GM21390 (cell line): ENCODE results near the gene FRRS1L.
"Not testable (repeated sequence)": the region's sequence is repeated elsewhere in the genome, so short reads cannot be mapped to it uniquely, and the experiment has no call there.

Experiments used
- ATAC-seq: cut with Tn5 transposase; IDR thresholded peaks from one replicate; pipeline ENCODE4 v1.9.1; 2021; ENCODE audit not compliant: unreplicated experiment

The FRRS1L gene

DNA sequence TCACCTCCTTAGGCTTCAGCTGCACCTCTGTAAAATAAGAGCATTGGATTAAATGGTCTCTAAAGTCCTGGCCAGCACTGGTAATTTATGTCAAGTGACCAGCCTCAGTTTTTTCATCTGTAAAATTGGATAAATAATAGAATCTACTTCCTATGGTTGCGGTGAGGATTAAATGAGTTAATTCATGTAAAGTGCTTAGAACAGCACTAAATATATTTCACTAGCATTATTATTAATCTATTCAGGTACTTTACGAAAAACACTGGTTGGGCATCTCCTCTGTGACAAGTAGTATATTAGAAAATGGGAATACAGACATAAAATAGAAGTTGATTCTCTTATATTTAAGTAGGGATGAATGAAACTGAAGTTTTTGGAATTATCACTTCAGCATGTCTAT, 33.5 kb downstream of the FRRS1L start:
- no peak for ATAC-seq

DNA sequence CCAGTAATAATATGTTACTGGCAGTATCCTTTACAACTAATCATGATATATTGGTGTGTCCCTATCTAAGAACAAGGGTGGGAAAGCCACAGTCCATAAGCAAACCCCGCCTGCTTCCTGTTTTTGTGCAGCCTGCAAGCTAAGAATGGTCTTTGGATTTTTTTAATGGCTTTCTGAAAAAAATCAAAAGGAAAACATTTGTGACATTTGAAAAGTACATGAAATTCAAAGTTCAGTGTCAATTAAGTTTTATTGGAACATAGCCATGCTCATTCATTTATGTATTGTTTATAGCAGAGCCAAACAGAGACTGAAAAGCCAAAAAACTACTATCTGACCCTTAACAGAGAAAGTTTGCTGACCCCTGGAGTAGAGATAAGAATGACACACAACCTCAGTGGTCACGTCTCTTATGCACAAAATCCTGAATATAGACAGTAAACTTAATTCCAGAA, 34.5 kb downstream of the FRRS1L start:
- no peak for ATAC-seq

DNA sequence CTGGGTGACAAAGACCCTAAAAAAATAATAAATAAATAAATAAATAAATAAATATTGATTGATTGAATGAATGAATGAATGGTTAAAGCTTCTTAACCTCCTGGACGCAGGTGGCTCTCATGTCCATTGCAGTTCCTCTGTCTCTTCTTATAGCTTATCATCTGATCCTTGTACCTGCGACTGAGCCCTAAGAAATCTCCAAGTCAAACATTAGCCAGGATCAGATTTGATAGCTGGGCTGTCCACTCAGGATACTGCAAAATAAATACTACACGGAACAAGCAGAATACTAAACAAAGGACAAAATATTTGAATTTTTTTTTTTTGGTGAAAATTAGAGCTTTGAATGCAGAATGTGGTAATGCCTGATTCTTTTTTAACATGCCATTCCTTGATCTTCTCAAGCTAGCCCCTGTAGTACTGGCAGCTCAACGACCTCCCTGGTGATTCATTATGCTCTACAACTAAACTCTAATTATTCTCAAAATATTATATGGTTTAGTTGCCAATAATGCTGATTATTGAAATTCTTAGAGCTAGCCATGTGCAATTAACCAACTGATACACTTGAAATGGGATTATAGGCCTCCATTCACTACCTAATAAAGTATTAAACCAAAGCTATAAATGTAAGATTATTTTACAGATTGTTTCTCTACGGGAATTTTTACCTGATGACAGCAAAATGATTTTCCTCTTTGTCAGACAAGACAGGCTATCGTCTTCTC, 37.4 kb downstream of the FRRS1L start:
- no peak for ATAC-seq

DNA sequence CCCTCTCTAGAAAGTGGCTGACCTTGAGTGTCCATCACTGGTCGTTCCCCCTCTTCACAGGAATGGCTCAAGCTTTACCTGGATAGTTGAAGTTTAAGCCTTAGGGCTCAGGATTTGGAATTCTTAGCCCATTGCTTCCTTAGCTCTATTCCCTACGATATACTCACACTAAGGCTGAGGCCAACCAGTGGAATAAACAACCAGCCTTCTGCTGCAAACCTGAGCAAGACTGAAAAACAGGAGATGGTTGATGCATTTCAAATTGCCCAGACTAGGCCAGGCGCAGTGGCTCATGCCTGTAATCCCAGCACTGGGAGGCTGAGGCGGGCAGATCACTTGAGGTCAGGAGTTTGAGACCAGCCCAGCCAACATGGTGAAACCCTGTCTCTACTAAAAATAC, 40.4 kb downstream of the FRRS1L start:
- ATAC-seq: not testable (repeated sequence)

DNA sequence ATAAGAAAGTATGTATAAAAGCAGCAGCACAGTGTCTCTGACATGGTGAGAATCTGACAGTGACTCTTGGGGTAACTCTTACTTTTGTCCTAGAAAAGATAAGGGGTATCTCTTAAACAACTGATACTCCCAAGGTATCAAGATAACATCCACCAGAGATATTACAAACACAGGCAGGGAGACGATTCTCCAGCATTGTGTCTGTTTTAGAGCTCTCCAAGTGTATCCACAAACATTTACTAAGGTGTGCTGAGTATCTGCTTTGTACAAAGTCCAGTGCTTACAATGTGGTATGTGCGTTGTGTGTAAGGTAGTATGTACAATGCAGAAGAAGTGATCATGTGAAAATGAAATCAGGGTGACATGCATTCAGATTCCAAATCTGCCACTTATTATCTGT, 42.9 kb downstream of the FRRS1L start:
- ATAC-seq: no peak

DNA sequence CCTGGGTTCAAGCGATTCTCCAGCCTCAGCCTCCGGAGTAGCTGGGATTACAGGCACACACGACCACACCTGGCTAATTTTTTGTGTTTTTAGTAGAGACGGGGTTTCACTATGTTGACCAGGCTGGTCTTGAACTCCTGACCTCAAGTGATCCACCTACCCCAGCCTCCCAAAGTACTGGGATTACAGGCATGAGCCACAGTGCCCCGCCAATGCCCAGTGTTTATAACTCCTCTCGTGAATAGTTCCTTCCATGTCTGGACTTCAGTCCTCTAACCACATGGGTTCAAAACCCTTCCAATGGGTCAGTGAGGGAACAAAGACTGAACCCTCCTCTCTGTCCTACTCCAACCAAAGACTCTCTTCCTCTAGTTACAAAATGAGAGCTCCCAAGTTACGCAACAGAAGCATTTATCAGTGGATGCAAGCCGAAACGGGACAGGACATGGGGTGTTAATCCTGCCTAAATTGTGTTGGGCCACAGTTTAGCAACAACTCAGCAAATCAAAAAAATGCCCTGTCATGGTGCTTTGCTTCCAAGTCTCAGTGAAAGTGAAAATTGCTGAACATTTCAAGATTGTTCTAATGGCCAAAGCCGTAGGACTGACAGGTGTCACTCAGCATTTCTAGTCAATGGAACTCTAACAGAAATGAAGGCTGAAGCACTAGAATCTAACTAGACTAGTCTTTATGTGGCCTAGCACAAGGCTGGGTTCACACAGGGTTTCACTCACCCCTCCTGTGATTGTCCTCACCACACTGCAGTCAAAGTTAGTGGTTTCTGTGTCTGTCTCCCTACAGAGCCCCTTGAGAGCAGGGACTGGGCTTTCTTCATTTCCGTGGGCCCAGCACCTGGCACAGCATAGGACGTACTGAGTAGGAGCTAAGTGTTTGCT, 44.1 kb downstream of the FRRS1L start:
- ATAC-seq: no peak

DNA sequence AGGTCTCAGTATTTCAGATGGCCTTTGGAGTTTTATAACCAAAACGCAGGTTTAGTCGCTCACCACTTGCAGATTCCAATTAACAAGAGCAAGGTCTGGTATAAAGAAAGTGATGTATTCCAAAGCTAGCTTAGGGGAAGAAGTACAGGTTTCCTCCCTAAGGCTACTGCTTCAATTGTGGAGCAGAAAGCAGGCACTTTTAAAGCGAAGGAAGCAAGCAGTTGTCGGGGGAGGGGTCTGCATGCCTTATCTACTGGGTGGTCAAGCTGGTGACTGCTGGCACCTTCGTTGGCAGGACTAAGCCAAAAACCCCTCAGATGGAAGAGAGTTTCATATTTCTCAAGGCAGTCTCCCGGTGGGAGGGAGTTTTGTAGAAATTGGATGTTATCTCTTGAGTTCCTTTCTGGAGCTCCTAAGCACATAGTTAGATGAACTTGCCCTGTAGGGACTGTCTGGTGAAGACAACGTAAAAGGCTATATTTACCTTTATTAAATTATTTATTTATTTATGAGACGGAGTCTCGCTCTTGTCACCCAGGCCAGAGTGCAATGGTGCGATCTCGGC, 45.7 kb downstream of the FRRS1L start:
- no peak for ATAC-seq

DNA sequence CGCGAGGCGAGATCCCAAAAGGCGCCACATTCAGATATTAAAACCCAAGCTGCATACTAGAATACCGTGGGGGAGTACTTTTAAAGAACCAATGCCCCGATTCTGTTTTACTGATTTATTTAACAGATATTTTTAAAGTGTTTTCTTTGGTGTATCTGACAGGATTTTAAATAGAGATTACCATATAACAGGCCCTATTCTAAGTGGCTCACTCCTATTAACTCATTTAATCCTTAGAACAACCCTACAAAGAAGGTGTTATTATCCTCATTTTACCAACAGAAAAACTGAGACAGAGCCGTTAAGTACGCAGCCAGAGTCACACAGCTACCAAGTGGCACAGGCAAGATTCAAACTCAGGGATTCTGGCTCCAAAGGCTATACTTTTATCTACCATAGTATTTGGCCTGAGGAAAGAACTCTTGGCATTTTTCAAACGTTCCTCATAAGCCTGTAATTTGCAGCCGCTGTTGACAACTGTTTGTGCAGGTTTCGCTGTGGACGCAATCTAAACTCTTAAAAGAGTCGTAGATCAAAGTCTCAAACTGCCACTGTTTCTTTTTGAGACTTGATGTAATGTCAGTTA, 46.8 kb downstream of the FRRS1L start:
- no peak for ATAC-seq

DNA sequence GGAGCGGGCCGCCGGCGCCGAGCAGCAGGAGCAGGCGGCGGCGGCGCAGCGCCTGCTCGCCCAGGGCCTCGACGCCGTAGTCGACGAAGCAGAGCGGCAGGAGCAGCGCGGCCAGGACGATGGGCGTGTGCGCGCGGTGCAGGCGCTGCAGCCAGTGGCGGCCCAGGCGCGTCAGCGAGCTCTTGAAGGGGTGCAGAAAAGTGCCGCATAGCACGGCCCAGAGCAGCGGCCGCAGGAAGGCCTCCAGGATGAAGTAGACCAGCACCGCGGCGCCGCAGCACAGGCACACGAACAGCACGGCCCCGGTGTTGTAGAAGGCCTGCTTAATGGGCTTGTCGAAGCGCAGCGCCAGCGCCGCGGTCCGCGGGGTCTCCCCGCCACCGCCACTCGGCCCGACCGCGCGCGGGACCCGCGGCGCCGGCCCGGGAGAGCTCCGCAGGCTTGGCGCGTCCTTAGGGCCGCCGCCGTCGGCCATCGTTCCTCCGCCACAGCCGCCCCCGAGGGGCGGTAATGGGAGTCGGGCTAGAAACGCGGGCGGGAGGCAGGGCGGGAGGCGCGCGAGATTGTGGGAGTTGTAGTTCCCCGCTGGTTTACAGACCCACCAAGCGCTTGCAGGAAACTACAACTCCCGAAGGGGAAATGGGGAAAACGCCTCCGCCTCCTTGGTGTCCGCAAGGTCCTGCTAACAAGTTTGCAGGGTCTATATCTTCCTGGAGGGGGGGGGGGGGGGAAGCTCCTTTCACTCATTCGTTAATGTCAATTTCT, 47.4 kb downstream of the FRRS1L start, which contains the start of gene TMEM245:
Gene TMEM245, minus strand, starts transcription at position 509 of the 765 bp plus-strand sequence. Its CDS starts 34 bp downstream, at position 475.
- peak; percentile 91 for ATAC-seq

DNA sequence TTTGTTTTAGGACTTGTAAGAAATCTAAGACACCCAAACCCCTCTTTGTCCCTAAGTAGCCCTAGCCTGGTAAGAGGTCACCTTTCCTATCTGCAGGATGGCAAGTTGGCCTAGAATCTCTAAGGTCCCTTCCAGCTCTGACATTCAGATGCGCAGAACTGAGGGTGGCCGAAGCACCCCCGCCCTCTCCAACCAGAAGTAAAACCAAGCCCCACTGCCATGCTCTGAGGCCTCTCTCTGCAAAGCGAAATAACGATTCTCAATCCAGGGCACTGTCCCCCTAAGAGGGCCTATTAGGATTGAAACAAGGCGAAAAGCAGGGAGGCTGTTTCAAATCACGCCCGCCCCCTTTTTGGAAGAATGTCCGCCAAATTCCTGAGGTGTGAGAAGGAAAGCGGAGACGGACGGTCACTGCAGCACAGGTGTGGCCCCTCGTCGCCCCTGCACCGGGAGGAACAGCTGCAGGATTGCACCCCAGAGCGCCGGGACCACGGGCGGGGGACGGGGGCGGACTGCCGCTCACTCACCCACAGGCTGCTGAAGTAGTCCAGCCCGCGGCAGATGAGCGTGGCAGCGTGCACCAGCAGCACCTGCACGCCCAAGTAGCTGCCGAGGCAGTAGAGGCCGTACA, 48.1 kb downstream of the FRRS1L start:
- no peak for ATAC-seq

DNA sequence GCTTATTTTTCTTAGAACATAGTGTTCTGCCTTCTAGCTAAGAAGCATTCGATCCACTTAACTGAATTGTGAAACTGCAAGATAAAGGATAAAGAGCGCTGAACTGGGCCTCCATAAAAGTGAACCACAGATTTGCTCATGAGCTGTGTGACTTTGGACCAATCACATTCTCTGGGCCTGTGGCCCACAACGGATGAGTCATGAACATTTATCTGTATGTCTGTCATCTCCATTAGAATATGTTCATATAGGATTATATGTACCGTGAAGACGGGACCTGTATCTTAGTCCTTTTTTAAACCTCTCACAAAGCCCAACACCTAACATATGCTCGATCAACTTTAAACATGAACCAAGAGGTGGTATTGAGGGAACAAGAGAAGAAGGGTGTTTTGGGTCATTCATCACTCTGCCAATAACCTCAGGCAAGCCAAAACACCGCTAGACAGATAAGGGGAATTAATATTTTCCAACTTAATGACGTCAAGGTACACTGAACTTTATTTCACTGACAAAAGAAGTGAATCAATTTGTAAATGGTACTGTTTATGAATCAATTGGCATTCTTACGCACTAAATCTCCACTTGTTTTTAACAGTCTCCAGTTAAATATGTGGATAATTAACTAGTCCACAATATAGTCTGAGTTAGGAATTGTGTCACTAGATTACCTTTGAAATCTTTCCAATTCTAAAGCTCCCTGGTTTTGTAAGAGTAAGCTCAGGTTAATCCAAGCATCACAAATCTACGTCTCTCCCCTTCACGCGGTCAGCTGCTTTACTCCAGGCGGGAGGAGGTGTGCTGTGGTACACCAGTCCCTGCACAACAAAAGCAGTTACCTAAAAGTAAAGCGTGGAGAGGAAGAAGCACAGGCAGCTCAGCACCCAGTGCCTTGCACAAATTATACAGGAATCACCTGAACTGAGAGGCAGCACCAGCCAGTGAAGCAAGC, 48.9 kb downstream of the FRRS1L start:
- no peak for ATAC-seq

DNA sequence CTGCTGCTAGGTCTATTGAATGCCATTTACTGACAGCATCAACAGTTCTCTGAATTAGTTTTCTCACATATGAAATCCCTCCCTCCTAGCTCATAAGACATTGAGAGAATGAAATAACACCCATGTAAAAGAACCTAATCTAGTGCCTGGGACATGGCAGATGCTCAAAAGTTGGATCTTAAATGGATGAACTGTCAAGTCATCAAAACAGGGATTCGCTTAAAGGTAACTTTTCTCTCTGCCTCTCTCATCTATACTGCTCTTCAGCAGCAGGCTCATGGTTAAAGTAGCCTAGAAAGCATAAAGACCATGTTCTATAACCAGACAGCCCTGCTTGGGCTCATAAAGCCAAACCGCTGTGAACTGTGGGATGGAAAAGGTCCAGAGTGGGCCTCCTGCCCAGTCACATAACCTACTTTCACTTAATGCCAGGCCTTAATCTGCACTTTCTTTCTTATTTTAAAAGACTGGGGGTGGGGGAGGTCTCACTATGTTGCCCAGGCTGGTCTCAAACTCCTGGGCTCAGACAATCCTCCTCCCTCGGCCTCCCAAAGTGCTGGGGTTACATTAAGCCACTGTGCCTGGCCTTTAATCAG, 51.0 kb downstream of the FRRS1L start:
- ATAC-seq: no peak

DNA sequence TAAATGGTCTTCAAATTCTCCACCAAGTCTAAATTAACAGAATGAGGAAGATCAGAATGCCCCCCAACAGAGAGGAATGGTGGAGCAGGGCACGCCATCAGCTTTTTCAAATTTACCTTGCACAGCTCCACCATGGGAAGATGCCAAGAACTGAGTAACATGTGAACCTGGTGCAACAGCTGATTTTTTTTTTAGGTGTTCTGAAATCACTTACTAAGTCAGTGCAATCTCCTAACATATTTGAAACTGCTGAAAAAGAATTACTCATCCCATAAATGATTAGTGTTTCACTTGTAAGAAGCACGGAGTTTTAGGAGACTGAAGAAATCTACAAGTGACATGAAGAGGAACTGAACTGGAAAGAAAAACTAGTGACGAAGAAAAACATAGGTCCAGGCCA, 52.4 kb downstream of the FRRS1L start:
- ATAC-seq: no peak

DNA sequence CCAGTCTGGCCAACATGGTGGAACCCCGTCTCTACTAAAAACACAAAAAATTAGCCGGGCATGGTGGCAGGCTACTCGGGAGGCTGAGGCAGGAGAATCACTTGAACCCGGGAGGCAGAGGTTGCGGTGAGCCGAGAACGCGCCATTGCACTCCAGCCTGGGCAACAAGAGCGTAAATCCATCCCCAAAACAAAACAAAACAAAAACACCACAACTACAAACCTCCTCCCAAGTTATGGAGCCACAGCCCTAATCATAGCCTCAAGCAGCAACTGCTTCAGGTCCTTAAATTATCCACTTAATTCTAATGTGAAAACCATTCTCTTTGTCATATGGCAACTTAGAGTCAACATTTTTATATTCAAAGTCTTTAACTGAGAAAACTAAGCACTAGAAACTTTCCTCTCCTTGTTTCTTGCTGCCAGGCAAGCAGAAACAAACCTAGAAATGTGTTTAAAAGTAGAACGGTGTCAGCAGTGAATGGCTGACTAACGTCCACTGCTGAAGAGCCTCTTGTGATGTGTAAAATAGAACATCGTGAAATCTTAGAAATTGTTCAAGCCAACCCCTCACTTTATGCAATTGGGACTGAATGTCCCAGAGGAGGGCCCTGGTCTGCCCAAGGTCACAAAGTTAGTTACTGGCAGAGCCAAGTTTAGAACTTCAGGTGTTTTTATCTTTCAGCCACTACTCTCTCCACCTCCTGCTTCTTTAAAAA, 53.0 kb downstream of the FRRS1L start:
- no peak for ATAC-seq

DNA sequence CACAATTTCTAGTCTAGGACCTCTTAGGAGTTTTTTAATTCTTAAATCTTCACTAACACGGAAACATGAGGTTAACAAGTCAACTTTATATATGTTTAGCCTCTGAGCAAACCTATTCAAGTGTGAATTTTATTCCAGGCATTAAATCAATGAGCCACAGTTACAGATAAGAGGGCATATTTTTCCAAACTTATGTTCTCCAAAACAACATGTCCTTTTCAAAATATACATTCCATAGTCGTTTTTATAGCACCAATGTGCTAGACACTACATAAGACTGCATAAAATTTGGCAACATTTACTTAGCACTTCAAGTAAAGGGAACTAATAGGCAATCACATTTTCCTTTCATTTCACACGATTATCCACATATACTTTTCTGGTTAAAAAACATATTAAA, 53.8 kb downstream of the FRRS1L start:
- no peak for ATAC-seq

DNA sequence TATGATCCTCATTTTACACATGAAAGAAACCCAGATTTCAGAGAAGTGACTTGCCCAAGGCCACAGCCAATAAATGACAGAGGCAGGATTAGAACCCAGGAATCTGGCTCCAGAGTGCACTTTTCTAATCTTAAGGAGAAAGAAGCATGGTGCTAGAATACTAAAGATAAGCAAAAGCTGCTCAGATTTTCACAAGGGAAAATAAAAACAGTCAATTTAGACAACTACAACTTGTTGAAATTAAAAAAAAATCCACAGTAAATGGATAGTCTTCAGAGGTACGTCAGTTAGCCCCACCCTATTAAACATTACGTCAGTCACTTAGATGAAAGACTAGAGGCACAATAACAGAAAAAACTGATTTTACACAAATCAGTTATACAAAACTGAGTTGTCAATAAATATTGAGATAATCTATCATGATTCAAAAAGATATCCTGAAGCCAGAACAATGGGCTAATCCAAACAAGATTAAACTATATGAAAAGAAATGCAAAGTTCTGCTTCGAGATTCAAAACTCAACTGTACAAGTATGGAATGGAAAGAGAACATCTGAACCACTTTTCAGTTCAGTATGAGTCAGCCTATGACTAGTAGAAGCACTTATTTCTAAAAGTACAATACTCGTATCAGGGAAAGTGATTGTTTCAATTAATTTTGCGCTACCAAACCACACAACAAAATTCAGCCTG, 56.6 kb downstream of the FRRS1L start:
- peak; percentile 79 for ATAC-seq

DNA sequence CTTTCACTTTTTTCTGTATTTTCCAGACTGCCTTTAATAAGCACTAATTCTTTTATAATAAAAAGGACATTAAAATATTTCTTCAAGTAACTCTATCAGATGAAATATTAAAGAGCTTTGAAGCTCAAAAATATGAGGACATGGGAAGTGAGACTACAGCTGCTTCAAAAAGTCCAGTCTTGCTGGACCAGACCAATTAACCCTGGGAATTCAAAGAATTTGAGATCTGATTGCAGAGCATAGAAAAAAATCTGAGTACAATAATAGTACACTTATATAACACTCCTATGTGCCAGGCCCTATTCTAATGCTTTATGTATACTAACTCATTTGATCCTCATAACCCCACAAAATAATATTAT, 57.1 kb downstream of the FRRS1L start:
- ATAC-seq: no peak

DNA sequence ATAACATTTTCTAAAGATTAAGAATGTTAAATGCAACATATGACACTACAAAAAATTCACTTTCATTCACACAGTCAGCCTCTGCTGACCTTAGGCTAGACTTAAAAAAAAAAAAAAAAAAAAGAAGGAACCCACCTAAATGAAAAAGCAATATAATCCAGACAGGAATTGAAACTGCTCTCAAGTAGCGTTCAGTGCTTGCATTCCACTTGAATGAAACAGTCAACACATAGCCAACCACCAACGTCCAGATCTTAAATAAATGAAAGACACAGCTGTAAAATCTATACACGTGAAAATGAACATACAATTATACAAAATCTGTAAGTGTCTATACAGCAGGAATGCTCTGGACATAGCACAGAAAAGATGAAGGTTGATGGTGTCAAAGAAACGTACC, 58.7 kb downstream of the FRRS1L start:
- no peak for ATAC-seq
